GM23338 (cell line): Measurements from ENCODE around the gene NBEAL2. TPM values are rescaled to one million over a fixed set of nuclear protein-coding genes. Genes with fewer than 3 reads are reported as not detected.

Source experiments
- ATAC-seq: fragments of 200-7000 bp; cut with Tn5 transposase; 3 replicates; pipeline ENCODE4 v1.9.1; 2020
- DNase-seq: peaks from one replicate; pipeline ENCODE4 v3.0.0-alpha.2; 2015; ENCODE audit warnings: low spot score
- H2AFZ ChIP-seq: fragments of 200-600 bp; sonication (generic); 2 replicates; pipeline ENCODE4 v1.8.0; 2016; ENCODE audit warnings: antibody characterized with exemption, mild to moderate bottlenecking, moderate library complexity
- H3F3A ChIP-seq: fragments of 200-600 bp; sonication (generic); replicated peaks from 2 replicates; pipeline ENCODE4 v1.8.0; 2017; ENCODE audit warnings: antibody characterized with exemption, mixed run types, low read depth
- H3K27ac ChIP-seq: fragments of 200-600 bp; sonication (generic); 2 replicates; pipeline ENCODE4 v1.6.1; 2016; ENCODE audit warnings: low read depth
- H3K27me3 ChIP-seq: fragments of 200-600 bp; sonication (generic); 2 replicates; pipeline ENCODE4 v1.8.0; 2016; ENCODE audit warnings: mild to moderate bottlenecking, mixed run types, moderate library complexity; ENCODE audit not compliant: insufficient read depth
- H3K36me3 ChIP-seq: fragments of 200-600 bp; sonication (generic); 2 replicates; pipeline ENCODE4 v1.8.0; 2016; ENCODE audit warnings: mild to moderate bottlenecking; ENCODE audit not compliant: insufficient read depth
- H3K4me1 ChIP-seq: fragments of 200-600 bp; sonication (generic); 2 replicates; pipeline ENCODE4 v1.8.0; 2016; ENCODE audit warnings: mild to moderate bottlenecking, moderate library complexity; ENCODE audit not compliant: insufficient read depth
- H3K4me2 ChIP-seq: fragments of 200-600 bp; sonication (generic); 2 replicates; pipeline ENCODE4 v1.7.1; 2017; ENCODE audit warnings: mixed run types
- H3K4me3 ChIP-seq: fragments of 200-600 bp; sonication (generic); 2 replicates; pipeline ENCODE4 v1.6.1; 2016; ENCODE audit warnings: mixed run types
- H3K79me2 ChIP-seq: fragments of 200-600 bp; sonication (generic); replicated peaks from 2 replicates; pipeline ENCODE4 v1.8.0; 2017; ENCODE audit warnings: mild to moderate bottlenecking; ENCODE audit not compliant: insufficient read depth
- H3K9me2 ChIP-seq: fragments of 200-600 bp; sonication (generic); 2 replicates; pipeline ENCODE4 v1.8.0; 2017; ENCODE audit not compliant: insufficient read depth
- H4K20me1 ChIP-seq: fragments of 200-600 bp; sonication (generic); replicated peaks from 2 replicates; pipeline ENCODE4 v1.8.0; 2017; ENCODE audit warnings: mild to moderate bottlenecking; ENCODE audit not compliant: insufficient read depth
- H3K27ac Mint-ChIP-seq: 2 replicates; pipeline ENCODE4 v1.8.0; 2020; ENCODE audit warnings: inconsistent platforms, mild to moderate bottlenecking, moderate library complexity, mixed read lengths
- H3K27me3 Mint-ChIP-seq: 3 replicates; pipeline ENCODE4 v1.8.0; 2022; ENCODE audit warnings: low read depth, mild to moderate bottlenecking, moderate library complexity, mixed read lengths, inconsistent platforms; ENCODE audit not compliant: insufficient read depth, poor library complexity
- H3K36me3 Mint-ChIP-seq: 3 replicates; pipeline ENCODE4 v1.8.0; 2021; ENCODE audit warnings: low read depth, mild to moderate bottlenecking, inconsistent platforms, moderate library complexity, mixed read lengths
- H3K4me1 Mint-ChIP-seq: 3 replicates; pipeline ENCODE4 v1.8.0; 2020; ENCODE audit warnings: mild to moderate bottlenecking, inconsistent platforms, mixed read lengths
- H3K4me3 Mint-ChIP-seq: 3 replicates; pipeline ENCODE4 v1.8.0; 2021; ENCODE audit warnings: moderate library complexity, mild to moderate bottlenecking, inconsistent platforms, mixed read lengths
- H3K9me3 Mint-ChIP-seq: 3 replicates; pipeline ENCODE4 v1.8.0; 2020; ENCODE audit warnings: moderate library complexity, mild to moderate bottlenecking, inconsistent platforms, mixed read lengths
- CREB1 ChIP-seq: fragments of 250-450 bp; sonication (Bioruptor Pico); IDR thresholded peaks from 2 replicates; pipeline ENCODE4 v1.5.0; 2020; ENCODE audit warnings: low read depth, mild to moderate bottlenecking, moderate library complexity
- CTCF ChIP-seq, 2 experiments: fragments of 200-600 bp in 1 of 2; sonication (generic) in 1 of 2; conservative IDR thresholded peaks; 2 replicates each; pipeline versions ENCODE4 v1.5.1 to v1.6.1; 2016 to 2017; ENCODE audit warnings: antibody characterized with exemption in 2 of 2, low read depth in 2 of 2, mild to moderate bottlenecking in 2 of 2, moderate library complexity in 1 of 2
- JUNB ChIP-seq: IDR thresholded peaks from one replicate; pipeline ENCODE4 v1.6.1; 2016; ENCODE audit warnings: antibody characterized with exemption; ENCODE audit not compliant: unreplicated experiment
- POLR2AphosphoS5 ChIP-seq: IDR thresholded peaks from 2 replicates; pipeline ENCODE4 v1.6.1; 2016; ENCODE audit warnings: antibody characterized with exemption, low read depth
- ZNF462 ChIP-seq: fragments of 250-450 bp; sonication (Bioruptor Pico); IDR thresholded peaks from 2 replicates; pipeline ENCODE4 v1.5.0; 2020; ENCODE audit warnings: mild to moderate bottlenecking, moderate library complexity
- polyA plus RNA-seq: library from polyadenylated mRNA; unstranded; fragments of >200 nt; fragmentation: Nextera tagmentation; extraction: Ambion mirVana; gene quantifications from 2 replicates; pipeline ENCODE4 v1.2.1, GENCODE V29; 2016
- total RNA-seq: library from RNA; depleted of rRNA; stranded (reverse); fragments of >200 nt; shearing (Covaris generic); gene quantifications from 2 replicates; pipeline ENCODE4 v1.2.3, GENCODE V29; 2014

Gene NBEAL2
- total and polyA plus RNA-seq, 2 experiments from 2014 or later: 13.5 to 79.9 TPM

GRCh38 chr3:46935168-46935858, 44.2 kb upstream of the NBEAL2 start:
- no peaks in the 10 kb centered on the region for H3K9me2 ChIP-seq
- H3K4me2 ChIP-seq: peak overlapping the region; percentile 20
- ATAC-seq (peak; percentile 93), DNase-seq (peak; percentile 84)
- peaks cover 56% of the 10 kb centered on the region for H4K20me1 ChIP-seq
- no peaks in the 10 kb centered on the region for H3K9me3 Mint-ChIP-seq
- no peaks in the 10 kb centered on the region for H3K27me3 ChIP-seq
- H3K4me3 Mint-ChIP-seq: no peak overlapping the region
- peaks cover 12% of the 10 kb centered on the region; the same call in 1 of the 2 replicates for H3K4me1 ChIP-seq
- H3K4me3 ChIP-seq: no peak overlapping the region
- H3K27ac ChIP-seq: peak overlapping the region; percentile 75
- TF ChIP-seq CTCF (conservative IDR thresholded peaks at IDR 0.05; ENCODE audit: low read depth in 2 of 2) (peak; percentile 38), ZNF462 (CRISPR knock-in tag) (no peak), JUNB (no peak), CREB1 (0 out of 2 replicates have a peak, but pooled peaks have one; percentile 7), POLR2AphosphoS5 (no peak)
- peaks cover 5% of the 10 kb centered on the region for H3K27me3 Mint-ChIP-seq
- H3K27ac Mint-ChIP-seq: peak overlapping the region; percentile 86
- peaks cover 67% of the 10 kb centered on the region for H3K79me2 ChIP-seq
- H2AFZ ChIP-seq: no peak overlapping the region
- peaks cover 44% of the 10 kb centered on the region for H3K4me1 Mint-ChIP-seq
- H3F3A ChIP-seq: 0 out of 2 replicates have a peak, but pooled peaks cover 7% of the 10 kb centered on the region
- peaks cover 26% of the 10 kb centered on the region for H3K36me3 Mint-ChIP-seq
- H3K36me3 ChIP-seq: no peaks in the 10 kb centered on the region; the same call in 1 of the 2 replicates
